Effector CD8-positive, alpha-beta T cell (primary cell): ENCODE results near the gene ARRB1.
"Not testable (repeated sequence)": the region's sequence is repeated elsewhere in the genome, so short reads cannot be mapped to it uniquely, and the experiment has no call there.

Experiments used
- DNase-seq: peaks from one replicate; lab custom pipeline; 2025; lab: John Stamatoyannopoulos, UW

Gene ARRB1

DNA sequence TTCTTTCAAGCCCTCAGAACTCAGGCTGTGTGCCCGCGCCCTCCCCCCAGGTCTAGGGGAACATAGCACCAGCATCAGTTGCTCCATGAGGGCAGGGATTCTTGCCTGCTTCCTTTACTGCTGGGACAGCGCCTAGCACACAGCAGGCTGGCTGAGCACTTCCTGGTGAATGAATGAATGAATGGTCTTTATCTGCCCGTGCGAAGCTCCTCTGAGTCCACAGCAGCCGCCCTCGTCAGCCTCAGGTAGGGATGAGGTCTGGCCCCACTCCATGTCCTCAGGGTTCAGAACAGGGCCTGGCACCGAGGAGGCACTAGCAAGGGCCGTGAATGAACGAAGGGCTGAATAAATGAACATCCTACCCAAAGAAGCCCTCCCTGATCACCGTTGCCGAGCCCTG lies 27.3 kb downstream of the ARRB1 start:
- DNase-seq = no peak

- DNase-seq = no peak
These were observed 27.9 kb downstream of the ARRB1 start for GRCh38 chr11:75323609-75324008.

- DNase-seq = no peak
These were observed 30.8 kb downstream of the ARRB1 start for GRCh38 chr11:75320643-75321042.

GRCh38 chr11:75320046-75320618 lies 31.3 kb downstream of the ARRB1 start:
- no peak for DNase-seq

DNA sequence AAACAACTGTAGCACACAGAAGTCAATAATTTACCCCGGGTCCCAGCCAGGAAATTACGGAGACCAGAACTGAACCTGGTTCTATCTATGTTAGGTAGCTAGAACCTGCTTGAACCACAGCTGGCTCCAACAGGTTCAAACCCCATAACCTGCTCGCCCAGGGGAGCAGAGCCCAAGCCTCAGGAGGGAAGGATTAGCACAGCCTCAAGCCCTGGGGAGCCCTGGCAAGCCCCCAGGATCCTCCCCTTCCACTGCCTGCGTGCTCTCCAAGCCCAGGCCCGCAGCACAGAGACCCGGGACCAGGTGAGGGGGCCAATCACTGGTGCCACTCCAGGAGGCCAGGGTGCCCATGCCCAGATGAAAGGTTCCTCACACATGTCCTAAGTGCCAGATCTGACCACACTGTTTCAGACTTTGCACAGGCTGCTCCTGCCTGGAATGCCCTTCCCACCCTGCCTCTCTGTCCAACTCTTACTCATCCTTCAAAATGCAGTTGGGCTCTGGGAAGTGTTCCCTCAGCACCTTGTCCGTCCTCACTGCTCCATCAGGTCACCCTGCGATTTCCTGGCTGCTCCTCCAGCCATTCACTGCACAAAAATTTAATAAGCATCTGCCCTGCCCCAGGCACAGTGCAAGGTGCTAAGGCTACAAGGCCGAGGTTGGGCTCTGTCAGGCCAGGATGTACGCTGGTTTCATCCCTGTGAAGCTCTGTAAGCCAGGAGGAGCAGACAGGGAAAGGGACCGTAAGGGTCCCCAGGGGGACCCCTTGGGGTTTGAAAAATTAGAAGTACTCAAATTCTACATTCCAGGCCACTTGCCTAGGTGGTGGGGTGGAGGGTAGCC lies 32.2 kb downstream of the ARRB1 start:
- no peak for DNase-seq

DNA sequence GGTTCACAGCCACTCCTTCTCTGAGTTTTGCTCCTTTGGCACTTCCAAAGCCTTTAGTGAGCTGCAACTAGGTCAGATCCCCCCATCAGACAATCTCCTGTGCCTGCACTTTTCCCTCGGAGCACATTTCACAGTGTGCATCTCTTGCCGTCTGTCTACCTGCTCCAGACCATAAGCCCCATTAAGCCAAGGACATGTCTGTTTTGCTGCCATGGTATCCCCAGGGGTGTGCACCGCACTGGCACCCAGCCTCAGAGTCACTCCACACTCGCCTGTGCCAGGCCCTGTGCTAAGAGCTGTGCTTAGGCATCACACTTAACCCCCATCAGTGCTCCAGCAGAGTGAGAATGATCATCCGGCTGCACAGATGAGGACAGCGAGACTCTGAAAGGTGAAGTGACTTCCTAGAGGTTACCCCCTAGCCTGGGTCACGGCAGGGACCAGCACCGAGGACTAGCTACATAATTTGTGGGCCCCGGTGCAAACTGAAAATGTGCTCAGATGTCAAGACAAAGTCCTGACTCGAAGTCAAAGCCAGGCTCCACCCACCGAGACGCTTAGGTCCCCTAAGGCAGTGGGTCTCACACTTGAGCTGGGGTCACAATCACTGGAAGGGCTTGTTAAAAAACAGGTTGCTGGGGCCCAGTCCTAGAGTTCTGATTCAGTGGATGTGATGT lies 33.9 kb downstream of the ARRB1 start:
- DNase-seq = no peak

DNA sequence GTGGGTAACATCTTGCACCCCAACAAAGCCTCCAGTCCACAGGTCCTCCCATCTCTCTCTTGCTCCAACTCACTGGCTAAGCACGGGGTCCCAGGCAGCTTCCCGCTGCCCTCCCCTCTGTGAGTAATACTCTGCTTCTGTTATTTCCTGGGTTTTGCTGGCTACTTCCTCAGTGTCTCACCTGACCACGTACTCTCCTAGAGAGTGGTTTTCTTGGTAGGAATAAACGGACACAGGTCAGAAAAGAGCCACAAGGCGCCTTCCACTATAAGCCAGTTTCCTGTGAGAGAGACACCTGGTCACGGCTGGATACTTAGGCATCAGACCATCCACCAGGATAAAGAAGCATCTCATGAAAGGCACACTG lies 36.0 kb downstream of the ARRB1 start:
- no peak for DNase-seq

DNA sequence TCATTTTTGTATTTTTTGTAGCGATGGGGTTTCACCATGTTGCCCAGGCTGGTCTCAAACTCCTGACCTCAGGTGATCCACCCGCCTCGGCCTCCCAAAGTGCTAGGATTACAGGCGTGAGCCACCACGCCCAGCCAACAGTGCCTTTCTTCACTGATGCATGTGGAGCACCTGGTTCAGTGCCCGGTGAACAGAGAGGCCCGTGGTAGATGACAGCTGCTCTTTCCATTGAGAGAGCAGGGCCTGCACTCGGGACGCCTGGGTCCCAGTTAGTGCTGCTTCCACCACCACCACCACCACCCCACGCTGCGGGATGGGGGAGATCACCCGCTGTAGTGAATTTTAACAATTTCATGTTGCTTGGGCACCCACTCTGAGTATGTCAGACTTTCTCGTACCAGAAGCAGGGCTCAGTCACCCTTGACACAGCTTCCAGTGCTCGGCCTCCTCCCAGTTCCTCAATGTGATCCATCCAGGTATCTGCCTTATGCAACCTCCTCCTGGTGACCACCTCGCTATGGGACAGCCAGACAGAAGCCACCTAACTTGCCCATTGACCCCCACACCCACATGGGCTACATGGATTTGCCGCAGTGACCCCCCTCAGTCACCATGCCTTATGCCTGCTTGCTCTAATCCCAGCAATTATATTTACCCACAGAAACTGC lies 36.6 kb downstream of the ARRB1 start:
- DNase-seq = no peak

- DNase-seq = no peak
These were observed 37.8 kb downstream of the ARRB1 start for GRCh38 chr11:75313513-75314272.

DNA sequence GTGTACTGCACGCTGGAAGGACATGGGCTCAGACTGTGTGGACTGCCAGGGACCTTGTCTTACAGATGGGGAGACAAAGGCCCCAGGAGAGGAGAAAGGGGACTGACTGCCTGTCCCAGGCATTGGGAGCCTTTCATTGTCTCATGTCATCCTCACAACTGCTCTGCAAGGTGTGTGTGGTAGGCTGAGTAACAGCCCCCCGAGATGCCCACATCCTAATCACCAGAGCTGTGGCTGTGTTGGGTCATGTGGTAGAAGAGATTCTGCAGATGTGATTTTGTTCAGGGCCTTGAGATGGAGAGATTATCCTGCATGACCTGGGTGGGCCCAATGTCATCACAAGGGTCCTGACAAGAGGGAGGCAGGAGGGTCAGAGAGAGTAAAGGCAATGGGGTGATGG lies 39.1 kb downstream of the ARRB1 start:
- DNase-seq = no peak

DNA sequence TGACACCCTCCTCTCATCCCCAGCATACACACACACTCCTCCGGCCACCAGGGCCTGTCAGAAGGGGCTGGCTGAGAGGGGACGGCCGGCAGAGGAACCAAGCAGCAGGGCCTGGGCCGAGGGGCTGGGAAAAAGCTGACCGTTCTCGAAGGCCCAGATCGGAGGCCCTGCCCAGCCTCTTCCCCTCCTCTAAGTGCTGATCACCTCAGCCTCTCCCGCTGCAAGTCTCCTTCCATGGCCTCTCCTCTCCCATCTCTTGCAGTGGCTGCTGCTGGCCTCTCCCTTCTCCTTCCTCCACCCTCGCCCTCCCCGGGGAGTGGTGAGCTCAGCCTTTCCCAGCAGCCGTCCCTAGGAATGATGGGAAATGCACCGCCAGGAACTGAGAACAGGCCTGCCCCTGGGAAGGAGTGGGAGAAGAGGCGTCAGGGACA lies 39.6 kb downstream of the ARRB1 start:
- no peak for DNase-seq

GRCh38 chr11:75308986-75309385 lies 42.5 kb downstream of the ARRB1 start:
- no peak for DNase-seq

GRCh38 chr11:75308116-75308515 lies 43.3 kb downstream of the ARRB1 start:
- DNase-seq = no peak

DNA sequence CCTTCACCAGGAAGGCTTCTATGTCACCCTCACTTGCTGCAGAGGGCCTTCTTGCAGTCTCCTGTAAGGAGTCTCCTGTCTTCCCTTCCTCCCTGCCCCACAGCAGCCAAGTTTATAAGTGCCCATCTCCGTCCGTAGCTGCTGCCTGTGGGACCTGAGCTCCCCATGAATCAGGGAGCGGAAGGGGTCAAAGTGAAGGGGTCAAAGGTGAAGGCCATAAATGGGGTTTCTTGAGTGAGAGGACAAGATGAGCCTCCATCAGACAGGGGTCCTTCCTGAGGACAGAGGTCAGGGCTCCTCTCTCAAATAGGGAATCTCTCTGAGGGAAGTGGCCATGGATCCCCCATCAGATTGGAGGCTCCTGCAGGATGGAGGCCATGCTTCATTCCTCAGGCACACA lies 44.4 kb downstream of the ARRB1 start:
- no peak for DNase-seq

GRCh38 chr11:75306529-75306928 lies 44.9 kb downstream of the ARRB1 start:
- DNase-seq = no peak

- no peak for DNase-seq
These were observed 45.5 kb downstream of the ARRB1 start for GRCh38 chr11:75305993-75306392.

DNA sequence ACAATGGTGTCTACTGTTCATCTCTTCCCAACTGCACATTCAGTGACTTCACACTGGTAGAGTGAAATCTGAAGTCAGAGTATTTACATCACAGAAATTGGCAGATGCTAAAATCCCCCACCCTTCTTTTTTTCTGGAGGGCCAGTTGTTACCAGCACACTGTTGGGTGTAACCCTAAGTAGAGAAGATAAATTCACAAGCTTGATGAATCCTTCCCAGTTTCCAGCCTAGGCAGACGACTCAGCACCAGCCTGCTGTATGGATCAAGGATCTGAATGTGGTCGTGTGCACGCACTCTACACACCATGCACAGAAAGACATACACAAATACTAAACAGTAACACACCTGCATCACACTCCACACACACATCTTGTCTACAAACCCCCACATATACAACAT lies 46.0 kb downstream of the ARRB1 start:
- no peak for DNase-seq

GRCh38 chr11:75304941-75305340 lies 46.5 kb downstream of the ARRB1 start:
- DNase-seq = not testable (repeated sequence)

- DNase-seq = no peak
These were observed 47.8 kb downstream of the ARRB1 start for GRCh38 chr11:75303544-75304224.

- no peak for DNase-seq
These were observed 49.1 kb downstream of the ARRB1 start for GRCh38 chr11:75302371-75302770.
